Mesenchymal stem cell (in vitro differentiated cells and primary cell): ENCODE data around the gene UGT1A8.

Experiments used
- DNase-seq: peaks from one replicate; pipeline ENCODE4 v3.0.0-alpha.2; 2013
- H2AFZ ChIP-seq: one replicate; pipeline ENCODE4 v1.6.1; 2013; ENCODE audit warnings: low read depth, mild to moderate bottlenecking, control low read depth, inconsistent platforms, low read length, moderate library complexity
- H2AK5ac ChIP-seq: 2 replicates; pipeline ENCODE4 v1.6.1; 2013; ENCODE audit warnings: low read length, moderate library complexity, mild to moderate bottlenecking, inconsistent platforms; ENCODE audit not compliant: severe bottlenecking
- H2BK120ac ChIP-seq: one replicate; pipeline ENCODE4 v1.6.1; 2013; ENCODE audit warnings: low read depth, mild to moderate bottlenecking, inconsistent platforms, low read length, moderate library complexity
- H2BK12ac ChIP-seq, 2 experiments: one replicate each; pipeline ENCODE4 v1.6.1; 2013; ENCODE audit warnings: inconsistent platforms in 2 of 2, low read length in 2 of 2, mild to moderate bottlenecking in 2 of 2, moderate library complexity in 2 of 2, control low read depth in 1 of 2
- H2BK15ac ChIP-seq: one replicate; pipeline ENCODE4 v1.6.1; 2013; ENCODE audit warnings: mild to moderate bottlenecking, low read depth, inconsistent platforms; ENCODE audit not compliant: poor library complexity, severe bottlenecking
- H2BK5ac ChIP-seq: 2 replicates; pipeline ENCODE4 v1.6.1; 2013; ENCODE audit warnings: low read depth, mild to moderate bottlenecking, low read length, control low read depth, inconsistent platforms; ENCODE audit not compliant: poor library complexity, severe bottlenecking
- H3K14ac ChIP-seq, 2 experiments: one replicate each; pipeline ENCODE4 v1.6.1; 2013; ENCODE audit warnings: inconsistent platforms in 2 of 2, low read length in 2 of 2, control low read depth in 1 of 2, mild to moderate bottlenecking in 1 of 2, moderate library complexity in 1 of 2
- H3K18ac ChIP-seq, 2 experiments: one replicate each; pipeline ENCODE4 v1.6.1; 2013; ENCODE audit warnings: inconsistent platforms in 2 of 2, low read length in 2 of 2, control low read depth in 1 of 2, low read depth in 1 of 2, mild to moderate bottlenecking in 1 of 2
- H3K23ac ChIP-seq, 2 experiments: one replicate each; pipeline ENCODE4 v1.6.1; 2013; ENCODE audit warnings: inconsistent platforms in 2 of 2, low read length in 2 of 2, mild to moderate bottlenecking in 2 of 2, moderate library complexity in 2 of 2, control low read depth in 1 of 2
- H3K27ac ChIP-seq: 2 replicates; pipeline ENCODE4 v1.5.1; 2013; ENCODE audit warnings: mild to moderate bottlenecking, moderate library complexity, low read length, control low read depth, inconsistent platforms; ENCODE audit not compliant: poor library complexity, severe bottlenecking
- H3K27me3 ChIP-seq, 2 experiments: 2 replicates each; pipeline versions ENCODE4 v1.6.1 to v1.7.0; 2013; ENCODE audit warnings: low read length in 2 of 2, mild to moderate bottlenecking in 2 of 2, moderate library complexity in 2 of 2, control low read depth in 1 of 2, inconsistent platforms in 1 of 2; ENCODE audit not compliant: control insufficient read depth in 1 of 2, insufficient read depth in 1 of 2
- H3K36me3 ChIP-seq, 2 experiments: 2 replicates each; pipeline versions ENCODE4 v1.6.1 to v1.7.0; 2013; ENCODE audit warnings: low read length in 2 of 2, control low read depth in 1 of 2, inconsistent platforms in 1 of 2, low read depth in 1 of 2, mild to moderate bottlenecking in 1 of 2; ENCODE audit not compliant: insufficient read depth in 2 of 2, control insufficient read depth in 1 of 2
- H3K4ac ChIP-seq, 2 experiments: one replicate each; pipeline ENCODE4 v1.6.1; 2013; ENCODE audit warnings: inconsistent platforms in 2 of 2, low read length in 2 of 2, mild to moderate bottlenecking in 2 of 2, moderate library complexity in 2 of 2, control low read depth in 1 of 2, low read depth in 1 of 2
- H3K4me1 ChIP-seq: 2 replicates; pipeline ENCODE4 v1.6.1; 2013; ENCODE audit warnings: low read depth, low read length, control low read depth; ENCODE audit not compliant: control insufficient read depth, insufficient read depth
- H3K4me2 ChIP-seq: 2 replicates; pipeline ENCODE4 v1.6.1; 2013; ENCODE audit warnings: low read length, mild to moderate bottlenecking, inconsistent platforms; ENCODE audit not compliant: poor library complexity, severe bottlenecking
- H3K4me3 ChIP-seq, 2 experiments: 2 replicates each; pipeline versions ENCODE4 v1.5.1 to v1.7.0; 2013; ENCODE audit warnings: low read length in 2 of 2, mild to moderate bottlenecking in 2 of 2, control low read depth in 1 of 2, low read depth in 1 of 2; ENCODE audit not compliant: insufficient read depth in 1 of 2
- H3K79me1 ChIP-seq: replicated peaks from 2 replicates; pipeline ENCODE4 v1.6.1; 2013; ENCODE audit warnings: mild to moderate bottlenecking, control low read depth, low read length, inconsistent platforms; ENCODE audit not compliant: poor library complexity, severe bottlenecking
- H3K9ac ChIP-seq: 2 replicates; pipeline ENCODE4 v1.7.0; 2013; ENCODE audit warnings: mild to moderate bottlenecking, low read length, moderate library complexity
- H3K9me3 ChIP-seq: 2 replicates; pipeline ENCODE4 v1.7.0; 2013; ENCODE audit warnings: mild to moderate bottlenecking, low read length; ENCODE audit not compliant: control insufficient read depth
- H4K8ac ChIP-seq: one replicate; pipeline ENCODE4 v1.6.1; 2013; ENCODE audit warnings: inconsistent platforms, mild to moderate bottlenecking, low read length, moderate library complexity
- H4K91ac ChIP-seq: one replicate; pipeline ENCODE4 v1.6.1; 2013; ENCODE audit warnings: mild to moderate bottlenecking, low read length, inconsistent platforms
- WGBS: methylation state at CpG from one replicate; pipeline ENCODE4 v1.1.7; 2013; ENCODE audit warnings: mixed read lengths; 5-methylcytosine and 5-hydroxymethylcytosine counted together

The UGT1A8 gene

DNA sequence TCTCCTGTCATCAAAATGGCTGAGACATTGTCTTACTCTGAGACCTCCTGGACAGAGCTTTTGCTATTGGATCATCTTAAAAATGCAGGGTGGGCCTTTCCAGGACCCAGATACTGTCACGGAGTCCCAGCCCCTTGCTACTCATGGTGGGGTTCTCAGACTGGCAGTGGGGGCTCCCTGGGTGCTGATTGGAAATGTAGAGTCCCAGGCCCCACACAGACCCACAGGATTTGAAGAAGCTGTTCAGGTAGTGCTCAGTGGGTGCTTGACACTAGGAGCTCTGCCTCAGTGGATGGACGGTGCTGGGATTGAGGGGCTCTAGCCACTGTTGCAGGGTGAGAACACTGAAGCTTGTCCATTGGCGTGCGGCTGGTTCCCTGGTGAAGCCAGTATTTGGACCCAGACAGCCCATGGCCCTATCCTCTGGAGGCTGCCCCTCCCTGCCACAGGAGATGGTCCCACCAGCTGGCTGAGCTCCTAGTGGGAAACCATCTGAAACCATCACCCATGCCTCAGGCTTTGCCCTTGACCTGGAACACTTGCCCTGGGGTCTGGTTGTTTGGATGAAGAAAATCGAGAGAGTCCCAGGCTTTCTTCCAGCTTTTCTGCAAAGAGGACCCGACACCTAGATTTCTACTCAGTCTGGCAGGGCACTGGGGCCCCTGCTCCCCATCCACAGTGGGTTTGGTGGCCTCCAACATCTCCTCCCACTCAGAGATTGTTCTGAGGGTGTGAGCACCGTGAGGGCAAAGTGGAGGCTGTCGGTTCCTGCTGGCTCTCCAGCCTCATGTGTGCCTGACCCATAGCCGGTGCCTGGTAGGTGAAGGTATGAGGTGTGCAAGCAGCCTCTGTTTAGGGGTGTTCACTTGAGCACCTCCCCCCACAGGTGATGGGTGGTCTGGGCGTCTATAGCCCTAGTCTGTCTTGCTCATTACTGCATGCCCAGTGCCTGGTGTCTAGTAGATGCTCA, 190.8 kb downstream of the UGT1A8 start:
- Histone ChIP-seq H2BK5ac (no peak overlapping the region), H2BK120ac (no peak overlapping the region)

GRCh38 chr2:233810385-233810784, 193.0 kb downstream of the UGT1A8 start:
- Histone ChIP-seq H3K4me2 (no peak overlapping the region), H3K27ac (no peak overlapping the region), H3K4me1 (no peaks in the 10 kb centered on the region), H3K23ac (no peak overlapping the region), H4K8ac (no peak overlapping the region), H2BK12ac (no peak overlapping the region), H4K91ac (no peak overlapping the region), H2AFZ (no peak overlapping the region), H3K18ac (no peak overlapping the region), H3K36me3 (peaks cover 0 to 3% of the 10 kb centered on the region in 2 experiments), H3K9me3 (no peaks in the 10 kb centered on the region), H3K4ac (no peak overlapping the region), H3K9ac (no peak overlapping the region), H2BK15ac (no peak overlapping the region), H3K79me1 (no peaks in the 10 kb centered on the region), H2BK5ac (no peak overlapping the region), H2AK5ac (no peak overlapping the region), H3K4me3 (no peak overlapping the region), H3K14ac (no peak overlapping the region), H3K27me3 (peaks cover 34 to 63% of the 10 kb centered on the region in 2 experiments), H2BK120ac (no peak overlapping the region)
- no peak for DNase-seq
- 74% methylated on average over 6 of the region's 6 CpGs for WGBS

More for the DNA sequence above, 190.8 kb downstream of the UGT1A8 start:
- H3K4ac ChIP-seq, result no peak overlapping the region
- no peaks in the 10 kb centered on the region for H3K79me1 ChIP-seq
- no peak overlapping the region for H4K91ac ChIP-seq
- no peak overlapping the region for H2AFZ ChIP-seq
- no peak overlapping the region for H3K4me3 ChIP-seq
- no peaks in the 10 kb centered on the region for H3K4me1 ChIP-seq
- no peak overlapping the region for H2AK5ac ChIP-seq
- H2BK12ac ChIP-seq, result no peak overlapping the region
- no peak for DNase-seq
- no peaks in the 10 kb centered on the region for H3K9me3 ChIP-seq
- H2BK15ac ChIP-seq, result no peak overlapping the region
- no peak overlapping the region for H4K8ac ChIP-seq
- peaks cover 0 to 3% of the 10 kb centered on the region in 2 experiments for H3K36me3 ChIP-seq
- no peak overlapping the region for H3K14ac ChIP-seq
- H3K27ac ChIP-seq, result no peak overlapping the region
- peaks cover 54 to 68% of the 10 kb centered on the region in 2 experiments for H3K27me3 ChIP-seq
- no peak overlapping the region for H3K23ac ChIP-seq
- no peak overlapping the region for H3K4me2 ChIP-seq
- H3K9ac ChIP-seq, result no peak overlapping the region
- no peak overlapping the region for H3K18ac ChIP-seq
- WGBS, result 67% methylated on average over 10 of the region's 10 CpGs

- Histone ChIP-seq H3K4ac (no peak overlapping the region), H3K23ac (no peak overlapping the region), H3K27ac (no peak overlapping the region), H2BK5ac (no peak overlapping the region), H3K4me2 (no peak overlapping the region), H3K4me1 (no peaks in the 10 kb centered on the region), H2BK12ac (no peak overlapping the region), H3K9me3 (no peaks in the 10 kb centered on the region), H2AK5ac (no peak overlapping the region), H2BK120ac (no peak overlapping the region), H3K27me3 (peaks cover 31 to 63% of the 10 kb centered on the region in 2 experiments), H4K91ac (no peak overlapping the region), H3K9ac (no peak overlapping the region), H3K79me1 (no peaks in the 10 kb centered on the region), H3K14ac (no peak overlapping the region), H2AFZ (no peak overlapping the region), H2BK15ac (no peak overlapping the region), H3K18ac (no peak overlapping the region), H3K36me3 (peaks cover 0 to 3% of the 10 kb centered on the region in 2 experiments), H4K8ac (no peak overlapping the region), H3K4me3 (no peak overlapping the region)
- no peak for DNase-seq
- 57% methylated on average over 4 of the region's 4 CpGs for WGBS
These were observed 193.7 kb downstream of the UGT1A8 start for GRCh38 chr2:233811087-233811486.

GRCh38 chr2:233811732-233812131, 194.3 kb downstream of the UGT1A8 start:
- no peak overlapping the region for H2BK15ac ChIP-seq
- 71% methylated on average over 8 of the region's 8 CpGs for WGBS

More at GRCh38 chr2:233811732-233812131, 194.3 kb downstream of the UGT1A8 start:
- H3K9ac ChIP-seq, result no peak overlapping the region
- peaks cover 0 to 3% of the 10 kb centered on the region in 2 experiments for H3K36me3 ChIP-seq
- H3K27ac ChIP-seq, result no peak overlapping the region
- no peak overlapping the region for H3K14ac ChIP-seq
- H3K79me1 ChIP-seq, result no peaks in the 10 kb centered on the region
- H2BK120ac ChIP-seq, result no peak overlapping the region
- H2AK5ac ChIP-seq, result no peak overlapping the region
- H2BK5ac ChIP-seq, result no peak overlapping the region
- no peak overlapping the region for H2AFZ ChIP-seq
- no peak overlapping the region for H3K23ac ChIP-seq
- no peak overlapping the region for H3K4ac ChIP-seq
- H3K4me3 ChIP-seq, result no peak overlapping the region
- H3K18ac ChIP-seq, result no peak overlapping the region
- H3K9me3 ChIP-seq, result no peaks in the 10 kb centered on the region
- H4K8ac ChIP-seq, result no peak overlapping the region
- H3K4me1 ChIP-seq, result peaks cover 2% of the 10 kb centered on the region
- no peak for DNase-seq
- no peak overlapping the region for H3K4me2 ChIP-seq
- no peak overlapping the region for H2BK12ac ChIP-seq
- H4K91ac ChIP-seq, result no peak overlapping the region
- H3K27me3 ChIP-seq, result peaks cover 31 to 63% of the 10 kb centered on the region in 2 experiments
